Stimulated activated CD8-positive, alpha-beta memory T cell treated with anti-CD3 and anti-CD28 coated beads, Interleukin-7, amount 100 ng/mL, for 1 hour (primary cell): Measurements from ENCODE around the gene NOSIP.
"Not testable (repeated sequence)": the region's sequence is repeated elsewhere in the genome, so short reads cannot be mapped to it uniquely, and the experiment has no call there.

ENCODE experiments used
- DNase-seq, 2 donors: peaks; one replicate each; pipeline ENCODE4 v3.0.0-alpha.2; 2020; ENCODE audit warnings: low read depth in 2 of 2

NOSIP gene

GRCh38 chr19:49580264-49581006, at the start of gene NOSIP:
Gene NOSIP, minus strand, starts transcription at chr19:49580556. Its CDS starts 19,865 bp downstream, at chr19:49560691.
- DNase-seq: peak; percentile 90 to 93

GRCh38 chr19:49629659-49630058, 49.3 kb upstream of the NOSIP start:
- no peak for DNase-seq

- DNase-seq: no peak
Observed at GRCh38 chr19:49626226-49626625, 45.9 kb upstream of the NOSIP start.

GRCh38 chr19:49624967-49625910, 44.9 kb upstream of the NOSIP start:
- no peak for DNase-seq

- DNase-seq: not testable (repeated sequence)
Observed at GRCh38 chr19:49617860-49618259, 37.5 kb upstream of the NOSIP start.

GRCh38 chr19:49616945-49617344, 36.6 kb upstream of the NOSIP start:
- DNase-seq: no peak

GRCh38 chr19:49616532-49616931, 36.2 kb upstream of the NOSIP start:
- DNase-seq: no peak

- no peak for DNase-seq
Observed at GRCh38 chr19:49615861-49616260, 35.5 kb upstream of the NOSIP start.

GRCh38 chr19:49614096-49614833, 33.9 kb upstream of the NOSIP start:
- DNase-seq: no peak

- no peak for DNase-seq
Observed at GRCh38 chr19:49613374-49613773, 33.0 kb upstream of the NOSIP start.

- no peak for DNase-seq
Observed at GRCh38 chr19:49609499-49610092, 29.2 kb upstream of the NOSIP start.

- no peak for DNase-seq
Observed at GRCh38 chr19:49605605-49606004, 25.2 kb upstream of the NOSIP start.

GRCh38 chr19:49602806-49603205, 22.4 kb upstream of the NOSIP start:
- no peak for DNase-seq

GRCh38 chr19:49601482-49602038, 21.2 kb upstream of the NOSIP start:
- DNase-seq: no peak

GRCh38 chr19:49599378-49600295, 19.3 kb upstream of the NOSIP start:
- no peak for DNase-seq

- DNase-seq: no peak
Observed at GRCh38 chr19:49597703-49597974, 17.3 kb upstream of the NOSIP start.

GRCh38 chr19:49596954-49597702, 16.8 kb upstream of the NOSIP start:
- DNase-seq: no peak

GRCh38 chr19:49596407-49596806, 16.1 kb upstream of the NOSIP start:
- no peak for DNase-seq

- DNase-seq: no peak
Observed at GRCh38 chr19:49595819-49596404, 15.6 kb upstream of the NOSIP start.
